GM12878 (cell line): ENCODE results near the gene KDELR1.

Experiments used
- CHD4 ChIP-seq: fragments of 200-600 bp; sonication (generic); IDR thresholded peaks from 2 replicates; pipeline ENCODE4 v1.6.1; 2016; ENCODE audit warnings: mild to moderate bottlenecking
- CREB1 ChIP-seq: IDR thresholded peaks from 2 replicates; pipeline ENCODE4 v1.6.1; 2012; ENCODE audit warnings: low read depth, mild to moderate bottlenecking, inconsistent platforms
- POLR2A ChIP-seq: IDR thresholded peaks from 2 replicates; pipeline ENCODE4 v1.6.1; 2011; ENCODE audit warnings: low read depth, mild to moderate bottlenecking, low read length
- POLR2AphosphoS5 ChIP-seq: IDR thresholded peaks from 2 replicates; pipeline ENCODE4 v1.6.1; 2011; ENCODE audit warnings: mild to moderate bottlenecking, low read length, inconsistent platforms
- RAD21 ChIP-seq: IDR thresholded peaks from 2 replicates; pipeline ENCODE4 v1.6.1; 2011; ENCODE audit warnings: mild to moderate bottlenecking, low read depth, low read length, moderate library complexity; ENCODE audit not compliant: insufficient read depth
- SMAD1 ChIP-seq: fragments of 450-650 bp; IDR thresholded peaks from 2 replicates; pipeline ENCODE4 v1.6.1; 2018; ENCODE audit warnings: mild to moderate bottlenecking, low read depth; ENCODE audit not compliant: partially characterized antibody
- STAT3 ChIP-seq: IDR thresholded peaks from 2 replicates; pipeline ENCODE4 v1.6.1; 2011; ENCODE audit warnings: low read depth, low read length, improper control_type of control experiment

GRCh38 chr19:48428670-48429069, 37.3 kb upstream of the KDELR1 start:
- no peak for TF ChIP-seq RAD21
- no peak for TF ChIP-seq CREB1
- no peak for TF ChIP-seq STAT3
- TF ChIP-seq POLR2A, result no peak
- no peak for TF ChIP-seq POLR2AphosphoS5
- no peak for TF ChIP-seq CHD4
- no peak for TF ChIP-seq SMAD1
